HEK293 (cell line): Measurements from ENCODE around the gene AFAP1L2.
A peak's percentile ranks its signal among the peaks of the same experiment; 100 is the strongest.

Source experiments
- CTCF ChIA-PET: fragments of 350-600 bp; formaldehyde crosslinking; extraction: SDS; loops from one replicate; lab custom pipeline; 2021; ENCODE audit warnings: antibody characterized with exemption; lab: Yijun Ruan, JAX
- POLR2A ChIA-PET: fragments of 300-600 bp; formaldehyde crosslinking; extraction: SDS; loops from one replicate; lab custom pipeline; 2020; ENCODE audit warnings: antibody characterized with exemption, inconsistent platforms; lab: Yijun Ruan, JAX
- H3K27ac ChIP-seq: fragments of 200-500 bp; sonication (Bioruptor generic); 2 replicates; pipeline ENCODE4 v1.5.1; 2014; ENCODE audit warnings: low read depth, low read length, control low read depth, inconsistent platforms; ENCODE audit errors: extremely low read depth
- H3K36me3 ChIP-seq, 2 experiments: fragments of 200-500 bp in 1 of 2; sonication (Bioruptor generic) in 1 of 2; 1 replicate in 1 of 2; 2 replicates in 1 of 2; pipeline ENCODE4 v1.5.1; 2014 to 2017; ENCODE audit warnings: inconsistent platforms in 2 of 2, low read length in 2 of 2; ENCODE audit not compliant: control insufficient read depth in 2 of 2, insufficient read depth in 1 of 2
- H3K4me1 ChIP-seq: fragments of 200-500 bp; sonication (Bioruptor generic); 2 replicates; pipeline ENCODE4 v1.5.1; 2014; ENCODE audit warnings: mild to moderate bottlenecking, low read length, inconsistent platforms; ENCODE audit not compliant: control insufficient read depth, insufficient read depth
- H3K4me3 ChIP-seq: 2 replicates; pipeline ENCODE4 v1.5.1; 2011; ENCODE audit warnings: low read depth, mild to moderate bottlenecking, control low read depth, low read length, moderate library complexity
- H3K9me3 ChIP-seq: fragments of 200-500 bp; sonication (Bioruptor generic); 2 replicates; pipeline ENCODE4 v1.5.1; 2014; ENCODE audit warnings: low read depth, low read length, inconsistent platforms; ENCODE audit not compliant: control insufficient read depth, insufficient read depth
- HOXA7 ChIP-seq: sonication (generic); formaldehyde crosslinking; IDR thresholded peaks from 2 replicates; pipeline ENCODE4 v1.8.1; 2022; ENCODE audit warnings: missing genetic modification reagents, borderline replicate concordance
- KLF16 ChIP-seq: fragments of 450-650 bp; formaldehyde crosslinking; IDR thresholded peaks from 2 replicates; pipeline ENCODE4 v1.5.1; 2017; ENCODE audit warnings: missing biosample characterization, missing genetic modification characterization
- PRDM1 ChIP-seq: fragments of 450-650 bp; formaldehyde crosslinking; IDR thresholded peaks from 2 replicates; pipeline ENCODE4; 2016; ENCODE audit warnings: missing biosample characterization, missing genetic modification characterization
- PRDM6 ChIP-seq: fragments of 450-650 bp; formaldehyde crosslinking; IDR thresholded peaks from 2 replicates; pipeline ENCODE4 v1.5.1; 2017; ENCODE audit warnings: missing biosample characterization, missing genetic modification characterization
- RBAK ChIP-seq: fragments of 450-650 bp; formaldehyde crosslinking; IDR thresholded peaks from 2 replicates; pipeline ENCODE4 v1.5.1; 2016; ENCODE audit warnings: missing biosample characterization, missing genetic modification characterization
- SP2 ChIP-seq: fragments of 450-650 bp; formaldehyde crosslinking; IDR thresholded peaks from 2 replicates; pipeline ENCODE4 v1.5.1; 2016; ENCODE audit warnings: missing biosample characterization, missing genetic modification characterization
- WT1 ChIP-seq: fragments of 450-650 bp; formaldehyde crosslinking; IDR thresholded peaks from 2 replicates; pipeline ENCODE4 v1.5.1; 2016; ENCODE audit warnings: missing biosample characterization, missing genetic modification characterization
- ZBTB11 ChIP-seq: fragments of 450-650 bp; formaldehyde crosslinking; conservative IDR thresholded peaks from 2 replicates; pipeline ENCODE4 v1.5.1; 2016; ENCODE audit warnings: low read depth, missing biosample characterization, missing genetic modification characterization
- ZBTB8A ChIP-seq: fragments of 450-650 bp; formaldehyde crosslinking; IDR thresholded peaks from 2 replicates; pipeline ENCODE4 v1.5.1; 2016; ENCODE audit warnings: missing biosample characterization, missing genetic modification characterization
- ZFP41 ChIP-seq: fragments of 450-650 bp; formaldehyde crosslinking; IDR thresholded peaks from 2 replicates; pipeline ENCODE4 v1.5.1; 2016; ENCODE audit warnings: missing biosample characterization, missing genetic modification characterization, borderline replicate concordance
- ZNF146 ChIP-seq: fragments of 450-650 bp; formaldehyde crosslinking; IDR thresholded peaks from 2 replicates; pipeline ENCODE4 v1.5.1; 2016; ENCODE audit warnings: missing biosample characterization, missing genetic modification characterization
- ZNF174 ChIP-seq: fragments of 450-650 bp; formaldehyde crosslinking; IDR thresholded peaks from 2 replicates; pipeline ENCODE4 v1.5.0; 2017; ENCODE audit warnings: missing biosample characterization, mild to moderate bottlenecking, missing genetic modification characterization
- ZNF335 ChIP-seq: fragments of 450-650 bp; formaldehyde crosslinking; conservative IDR thresholded peaks from 2 replicates; pipeline ENCODE4 v1.5.1; 2016; ENCODE audit warnings: missing biosample characterization, missing genetic modification characterization
- ZNF354C ChIP-seq: fragments of 450-650 bp; formaldehyde crosslinking; IDR thresholded peaks from 2 replicates; pipeline ENCODE4 v1.5.1; 2016; ENCODE audit warnings: missing biosample characterization, missing genetic modification characterization, low read depth, borderline replicate concordance
- ZNF426 ChIP-seq: fragments of 450-650 bp; formaldehyde crosslinking; IDR thresholded peaks from 2 replicates; pipeline ENCODE4 v1.5.1; 2017; ENCODE audit warnings: missing biosample characterization, missing genetic modification characterization, mild to moderate bottlenecking, inconsistent platforms, moderate library complexity
- ZNF514 ChIP-seq: fragments of 450-650 bp; formaldehyde crosslinking; IDR thresholded peaks from 2 replicates; pipeline ENCODE4 v1.5.1; 2016; ENCODE audit warnings: missing biosample characterization, missing genetic modification characterization
- ZNF558 ChIP-seq: fragments of 450-650 bp; formaldehyde crosslinking; IDR thresholded peaks from 2 replicates; pipeline ENCODE4 v1.5.1; 2016; ENCODE audit warnings: missing biosample characterization, missing genetic modification characterization
- ZNF580 ChIP-seq: fragments of 450-650 bp; formaldehyde crosslinking; IDR thresholded peaks from 2 replicates; pipeline ENCODE4 v1.5.1; 2016; ENCODE audit warnings: missing biosample characterization, missing genetic modification characterization
- ZNF585B ChIP-seq: fragments of 450-650 bp; formaldehyde crosslinking; IDR thresholded peaks from 2 replicates; pipeline ENCODE4 v1.5.1; 2016; ENCODE audit warnings: missing biosample characterization, missing genetic modification characterization
- ZSCAN4 ChIP-seq: fragments of 450-650 bp; formaldehyde crosslinking; IDR thresholded peaks from 2 replicates; pipeline ENCODE4 v1.5.1; 2017; ENCODE audit warnings: missing biosample characterization, missing genetic modification characterization

Gene AFAP1L2

GRCh38 chr10:114408112-114408967 is 4.0 kb upstream of the AFAP1L2 start:
- Histone ChIP-seq H3K4me3 (no peak overlapping the region), H3K9me3 (no peaks in the 10 kb centered on the region), H3K4me1 (no peaks in the 10 kb centered on the region)
- POLR2A ChIA-PET, result no interaction called here
- TF ChIP-seq ZNF354C (no peak), ZBTB8A (tag by site-specific recombination) (no peak), ZNF174 (tag by site-specific recombination) (no peak)
- TF ChIP-seq, all 188 proteins: peak for 0
- CTCF ChIA-PET, result interaction anchor here (1.3 kb wide), 1 partner anchor 104 kb away, joined by 6 read pairs; no protein-coding TSS in a partner anchor
- Histone ChIP-seq H3K27ac (no peak overlapping the region), H3K36me3 (no peaks in the 10 kb centered on the region)

- Histone ChIP-seq H3K36me3 (no peaks in the 10 kb centered on the region), H3K4me1 (no peaks in the 10 kb centered on the region), H3K9me3 (no peaks in the 10 kb centered on the region), H3K4me3 (no peak overlapping the region), H3K27ac (no peak overlapping the region)
- ChIA-PET POLR2A (no interaction called here), CTCF (interaction anchor here (0.6 to 0.8 kb wide), 2 partner anchors 96 to 103 kb away, joined by 3 read pairs; no protein-coding TSS in a partner anchor)
- peak; percentile 71; the same call in 1 of the 2 replicates for TF ChIP-seq ZNF580
- TF ChIP-seq ZNF335 (tag by site-specific recombination), result no peak
- TF ChIP-seq ZNF146 (tag by site-specific recombination), result peak; percentile 93
- no peak for TF ChIP-seq ZNF426 (tag by site-specific recombination)
Observed at GRCh38 chr10:114406455-114406854, 2.2 kb upstream of the AFAP1L2 start.

- Histone ChIP-seq H3K4me3 (no peak overlapping the region), H3K4me1 (no peaks in the 10 kb centered on the region), H3K9me3 (no peaks in the 10 kb centered on the region), H3K36me3 (no peaks in the 10 kb centered on the region), H3K27ac (no peak overlapping the region)
- no peak for TF ChIP-seq ZNF585B (tag by site-specific recombination)
- TF ChIP-seq ZNF558, result no peak
- TF ChIP-seq RBAK (tag by site-specific recombination), result no peak
- TF ChIP-seq ZBTB11, result no peak
- TF ChIP-seq HOXA7 (CRISPR knock-in tag), result no peak
- no peak for TF ChIP-seq KLF16
- CTCF ChIA-PET, result interaction anchor here (0.7 to 1.0 kb wide), 2 partner anchors 87 to 101 kb away, joined by 3 read pairs; no protein-coding TSS in a partner anchor
- POLR2A ChIA-PET, result interaction anchor here (0.8 kb wide), 1 partner anchor 11 kb away, joined by 3 read pairs; no protein-coding TSS in a partner anchor
Observed at GRCh38 chr10:114405011-114405350, 679 bp upstream of the AFAP1L2 start.

GRCh38 chr10:114403541-114404161 is 651 bp downstream of the AFAP1L2 start:
- Histone ChIP-seq H3K4me3 (peak overlapping the region; percentile 53), H3K27ac (no peak overlapping the region)
- 0 out of 2 replicates have a peak, but pooled peaks have one; percentile 2 for TF ChIP-seq PRDM1 (tag by site-specific recombination)
- 0 out of 2 replicates have a peak, but pooled peaks have one; percentile 24 for TF ChIP-seq WT1
- TF ChIP-seq SP2 (tag by site-specific recombination), result no peak
- no peak for TF ChIP-seq ZNF514
- no peak for TF ChIP-seq PRDM6 (tag by site-specific recombination)
- no peak for TF ChIP-seq ZFP41 (tag by site-specific recombination)
- TF ChIP-seq ZSCAN4, result no peak

More at GRCh38 chr10:114403541-114404161, 651 bp downstream of the AFAP1L2 start:
- Histone ChIP-seq H3K36me3 (no peaks in the 10 kb centered on the region), H3K4me1 (no peaks in the 10 kb centered on the region), H3K9me3 (no peaks in the 10 kb centered on the region)
- ChIA-PET POLR2A (interaction anchor here (1.0 kb wide), 2 partner anchors 36 to 100 kb away, joined by 3 read pairs; no protein-coding TSS in a partner anchor), CTCF (interaction anchor here (0.6 to 2.0 kb wide), 7 partner anchors 36 to 607 kb away, joined by 3 to 7 read pairs (median 3); no protein-coding TSS in a partner anchor)
